Activated CD4-positive, alpha-beta T cell treated with anti-CD3 and anti-CD28 coated beads, Interleukin-2, amount 50 U/mL, for 24 hours (primary cell): ENCODE results near the gene PODNL1.
A peak's percentile ranks its signal among the peaks of the same experiment; 100 is the strongest.

Source experiments
- DNase-seq, 2 donors: peaks; one replicate each; pipeline ENCODE4 v3.0.0-alpha.2; 2020; ENCODE audit warnings: low read depth in 1 of 2, low spot score in 1 of 2

The PODNL1 gene

DNA sequence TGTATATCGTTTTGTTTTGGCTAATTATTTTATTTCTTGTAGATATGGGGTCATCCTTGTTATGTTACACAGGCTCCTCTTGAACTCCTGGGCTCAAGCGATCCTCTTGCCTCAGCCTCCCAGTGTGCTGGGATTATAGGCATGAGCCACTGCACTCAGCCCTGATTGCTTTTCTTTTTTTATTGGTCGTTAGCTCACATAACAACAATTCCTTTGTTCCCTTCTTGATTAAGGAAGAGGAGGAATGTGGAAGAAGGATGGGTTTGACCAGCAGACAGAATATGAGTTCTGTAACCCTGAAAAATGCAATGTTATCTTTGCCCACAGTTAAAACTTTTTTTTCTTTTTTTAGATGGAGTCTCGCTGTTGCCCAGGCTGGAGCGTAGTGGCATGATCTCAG is 43.7 kb downstream of the PODNL1 start:
- DNase-seq = no peak

DNA sequence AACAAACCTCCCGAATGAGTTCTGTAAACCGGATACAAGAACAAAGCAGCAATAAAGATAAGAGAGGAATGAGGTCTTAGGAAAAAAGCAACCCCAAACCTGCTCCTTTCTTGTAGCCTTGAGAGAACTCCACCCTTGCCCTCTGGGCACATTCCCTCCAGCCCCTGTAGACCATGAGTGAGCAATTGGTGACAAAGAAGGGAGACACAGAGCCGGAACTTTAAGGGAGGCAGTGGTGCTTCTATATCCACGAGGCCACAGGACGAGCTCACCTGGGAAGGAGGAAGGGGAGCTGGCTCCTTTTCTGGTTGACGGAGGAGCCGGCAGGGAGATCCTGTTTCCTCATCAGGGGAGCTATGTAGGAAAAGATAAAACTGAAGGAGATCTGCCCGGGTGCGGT is 45.3 kb downstream of the PODNL1 start:
- DNase-seq = no peak

DNA sequence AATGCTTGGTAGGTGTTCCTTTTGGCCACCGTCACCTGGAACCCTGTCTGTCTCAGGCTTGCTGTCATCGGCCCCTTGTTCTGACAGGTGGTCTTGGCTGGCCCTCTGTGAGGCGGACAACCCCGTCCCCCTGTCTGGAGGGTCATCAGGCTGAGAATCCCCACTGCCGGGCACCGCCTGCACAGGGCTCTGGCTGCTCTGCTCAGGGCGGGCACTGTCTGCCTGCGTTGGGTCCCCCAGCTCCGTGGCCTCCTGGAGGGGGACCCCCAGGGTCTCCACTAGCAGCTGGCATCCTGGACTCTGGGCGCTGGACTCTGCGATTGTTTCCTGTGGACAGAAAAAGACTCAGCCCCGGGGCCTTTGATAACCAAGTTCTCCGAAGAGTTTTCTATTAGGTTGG is 48.1 kb downstream of the PODNL1 start:
- no peak for DNase-seq

DNA sequence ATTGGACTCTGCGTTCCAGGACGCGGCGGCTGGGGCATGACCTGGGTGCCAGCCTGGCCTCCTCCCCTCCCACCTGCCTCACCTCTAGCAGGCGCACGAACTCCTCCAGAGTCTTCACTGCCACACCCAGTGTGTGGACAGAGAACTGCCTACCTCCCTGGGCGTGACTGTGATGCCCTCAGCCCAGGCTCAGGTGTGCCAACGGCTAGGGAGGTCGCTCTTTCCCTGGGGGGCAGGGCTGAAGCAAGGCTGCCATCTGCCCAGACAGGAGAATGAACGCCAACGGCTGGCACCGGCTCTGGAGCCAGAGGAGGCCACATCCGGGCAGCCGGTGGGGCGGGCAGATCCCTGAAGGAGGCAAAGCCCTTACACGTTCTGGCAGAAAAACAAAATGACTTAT is 49.9 kb downstream of the PODNL1 start:
- DNase-seq = no peak

DNA sequence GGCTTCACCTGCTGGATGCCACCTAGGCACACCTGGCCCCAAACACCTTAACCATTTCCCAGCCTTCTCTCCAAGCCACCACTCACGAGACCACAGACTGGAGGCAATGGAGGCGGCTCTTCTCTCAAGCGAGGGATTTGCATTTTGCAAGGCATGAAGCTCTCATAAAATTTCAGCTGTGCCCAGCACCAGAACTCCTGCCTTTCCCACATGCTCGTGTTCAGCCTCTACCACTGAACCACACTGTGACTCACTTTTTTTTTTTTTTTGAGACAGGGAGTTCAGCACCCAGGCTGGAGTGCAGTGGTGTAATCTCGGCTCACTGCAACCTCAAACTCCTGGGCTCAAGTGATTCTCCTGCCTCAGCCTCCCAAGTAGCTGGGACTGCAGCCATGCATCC is 50.7 kb downstream of the PODNL1 start:
- no peak for DNase-seq

DNA sequence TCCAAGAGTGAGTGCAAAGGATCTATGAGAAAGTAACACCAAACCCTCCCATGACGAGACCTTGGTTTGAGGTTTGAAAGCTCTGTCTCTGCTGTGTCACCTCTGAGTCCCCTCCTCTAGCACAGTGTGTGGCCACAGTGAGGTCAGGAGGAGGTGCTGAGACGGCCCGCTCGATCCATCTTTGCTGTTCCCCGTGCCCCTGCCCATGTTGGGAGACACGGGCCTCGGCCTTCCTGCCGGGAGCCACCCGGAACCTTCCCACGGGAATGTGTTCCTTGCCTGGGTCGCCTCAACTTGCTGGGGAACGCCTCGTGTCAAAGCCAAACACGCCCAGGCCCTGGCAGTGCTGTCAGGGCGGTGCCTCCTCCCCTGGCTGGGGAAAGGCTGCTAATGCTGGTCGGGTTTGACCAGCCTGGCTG is 51.2 kb downstream of the PODNL1 start:
- no peak for DNase-seq

DNA sequence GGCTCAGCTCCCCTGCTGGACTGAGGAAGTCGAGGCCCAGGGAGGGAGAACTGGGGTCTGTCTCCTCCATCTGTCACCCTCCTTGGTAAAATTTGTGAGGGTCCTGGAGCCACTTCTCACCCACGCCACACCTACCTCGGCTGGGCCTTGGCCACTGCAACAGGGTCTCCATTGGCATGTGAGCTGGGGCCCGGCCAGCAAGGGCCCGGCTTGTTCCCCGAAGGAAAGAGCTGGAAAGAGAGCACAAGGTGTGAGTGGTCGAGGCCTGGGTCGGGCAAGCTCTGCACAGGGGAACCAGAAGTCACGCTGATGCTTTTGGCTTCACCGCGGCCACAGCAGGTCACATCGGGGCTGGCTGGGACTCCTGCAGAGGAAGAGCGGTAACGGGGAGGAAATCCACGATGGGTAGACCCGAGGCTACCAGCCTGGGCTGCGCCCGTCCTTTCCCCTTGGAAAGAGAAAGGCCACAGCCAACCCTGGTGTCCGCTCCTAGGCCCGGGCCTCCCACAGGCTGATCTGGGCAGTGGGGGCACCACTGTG is 52.3 kb downstream of the PODNL1 start:
- DNase-seq = no peak

DNA sequence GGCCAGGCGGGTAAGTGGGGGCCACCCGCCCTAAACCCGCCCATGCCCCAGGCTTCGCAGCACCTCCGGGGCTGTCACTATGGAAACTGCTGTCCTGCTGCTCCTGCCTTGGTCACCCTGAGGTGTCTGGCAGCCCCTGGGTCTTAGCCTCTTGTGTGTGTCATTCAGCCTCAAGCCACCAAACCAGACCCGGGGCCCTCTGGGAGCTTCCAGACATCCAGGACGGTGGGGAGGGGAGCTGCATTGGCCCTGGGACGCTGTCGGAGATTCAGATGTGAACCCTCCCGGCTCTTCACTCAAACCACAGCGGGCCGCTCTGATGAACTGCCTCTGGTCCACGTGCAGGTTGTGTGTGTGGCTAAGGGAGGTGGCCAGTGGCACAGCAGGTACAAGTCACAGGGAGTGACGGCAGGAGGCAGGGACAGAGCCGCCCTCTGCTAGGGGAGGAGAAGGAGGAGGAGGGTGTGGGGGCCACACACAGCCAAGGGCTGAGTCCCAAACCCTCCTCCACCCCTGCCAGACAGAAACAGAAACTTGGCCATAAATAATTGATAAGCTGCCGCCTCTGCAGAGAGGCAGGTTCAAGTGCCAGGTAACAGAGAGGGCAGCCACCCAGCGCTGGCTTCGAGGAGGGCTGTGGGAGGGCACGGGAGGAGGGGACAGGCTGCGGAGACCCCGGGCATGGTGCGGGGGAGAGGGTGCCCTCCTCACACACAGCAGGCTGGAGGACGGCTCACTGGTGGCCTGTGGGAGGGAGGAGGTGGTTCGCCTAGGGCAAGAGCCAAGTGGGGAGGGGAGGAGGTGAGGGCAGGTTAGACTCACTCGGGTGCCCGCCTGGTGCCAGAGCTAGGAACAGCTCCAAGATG is 53.3 kb downstream of the PODNL1 start:
- DNase-seq = no peak

DNA sequence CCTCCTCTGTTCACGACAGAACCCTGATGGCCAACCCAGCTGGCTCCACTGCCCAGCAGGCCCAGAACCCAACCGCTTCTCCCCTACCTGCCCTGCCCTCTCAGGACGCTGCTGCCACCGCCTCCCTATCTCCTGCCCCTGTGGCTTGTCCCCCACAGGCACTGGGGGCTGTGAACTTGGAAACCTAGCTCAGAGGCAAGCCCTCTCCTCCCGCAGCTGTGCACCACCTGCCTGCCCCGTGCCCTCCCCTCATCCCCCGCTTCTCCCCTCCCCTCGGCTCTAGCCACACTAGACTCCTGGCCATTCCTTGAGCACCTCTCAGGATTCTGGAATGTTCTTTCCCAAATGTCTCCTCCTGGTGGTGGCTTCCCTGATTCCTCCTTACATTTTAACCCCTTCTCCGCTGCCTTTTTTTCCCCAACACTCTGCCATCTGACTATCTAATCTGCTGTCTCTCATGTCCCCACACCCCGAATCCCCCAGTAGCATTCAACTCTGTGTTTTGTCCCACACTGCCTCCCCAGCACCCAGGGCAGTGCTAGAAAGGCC is 54.6 kb downstream of the PODNL1 start:
- DNase-seq = no peak

DNA sequence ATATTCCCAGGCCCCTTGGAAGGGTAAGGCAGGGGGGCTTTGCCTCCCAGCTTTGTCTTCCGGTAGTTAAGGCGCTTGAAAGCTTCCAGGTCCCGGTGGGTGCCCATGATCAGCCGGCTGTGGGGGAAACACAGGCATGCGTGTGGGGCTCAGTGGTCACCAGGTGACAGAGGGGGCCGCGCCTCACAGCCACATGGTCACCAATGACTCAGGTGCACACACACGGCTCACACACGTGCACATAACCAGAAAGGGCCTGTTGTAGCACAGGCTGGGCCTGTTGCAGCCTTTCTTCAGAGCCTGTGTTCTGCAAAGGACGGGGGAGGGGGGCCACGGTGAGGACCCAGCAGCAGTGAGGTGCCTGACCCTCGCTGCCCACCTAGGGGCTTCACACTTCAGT is 55.4 kb downstream of the PODNL1 start:
- no peak for DNase-seq

DNA sequence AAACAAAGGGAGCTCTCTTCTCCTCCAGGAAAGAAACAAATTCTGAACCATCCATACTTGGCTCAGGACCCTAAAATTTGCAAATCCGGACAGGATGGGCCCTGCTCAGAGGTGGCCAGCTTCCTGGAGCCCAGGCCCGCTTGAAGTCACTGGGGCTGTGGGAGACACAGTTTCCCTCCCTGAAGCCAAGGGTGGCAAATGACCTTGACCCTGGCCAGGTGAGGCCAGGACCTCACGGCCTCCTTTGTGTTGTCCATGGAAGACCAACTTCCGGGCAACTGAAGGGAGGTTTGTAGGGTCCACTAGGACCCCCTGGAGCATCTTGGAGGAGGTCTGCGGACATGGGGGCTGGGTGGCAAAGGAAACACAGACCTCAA is 55.8 kb downstream of the PODNL1 start:
- no peak for DNase-seq

DNA sequence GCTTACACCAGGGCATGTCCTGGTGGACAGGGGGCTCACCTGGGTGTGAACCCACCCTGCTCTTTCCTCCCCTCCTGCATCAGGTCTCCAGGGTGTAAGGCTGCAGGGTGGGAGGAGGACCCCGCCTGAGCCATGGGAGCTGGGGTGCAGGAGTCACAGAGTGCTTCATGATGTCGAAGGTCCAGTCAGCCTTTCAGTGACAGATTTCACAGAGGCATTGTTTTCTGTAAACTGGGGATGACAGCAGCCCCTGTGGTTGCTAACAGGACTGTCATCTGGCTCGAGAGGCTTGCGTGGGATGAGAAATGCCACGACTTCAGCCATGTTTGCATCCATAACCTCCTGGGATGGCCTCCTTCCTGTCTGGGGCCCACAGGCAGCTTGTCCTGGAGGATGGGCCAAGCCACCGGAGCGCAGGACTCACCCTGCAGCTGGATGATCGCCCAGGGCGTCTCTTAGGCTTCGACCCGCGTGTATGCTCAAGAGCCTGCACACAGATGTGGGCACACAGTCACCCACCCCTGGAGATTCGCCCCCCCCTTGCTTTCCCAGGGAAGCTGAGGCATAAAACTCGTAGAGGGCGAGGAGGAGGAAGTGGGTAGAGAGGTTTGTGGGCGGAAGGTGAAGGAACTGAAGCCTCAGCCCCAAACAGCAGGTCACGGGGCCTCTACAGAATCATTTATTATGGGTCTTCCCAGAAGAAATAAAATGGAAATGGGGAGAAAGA is 56.4 kb downstream of the PODNL1 start:
- peak in 1 of 2 donors; percentile 17 for DNase-seq

DNA sequence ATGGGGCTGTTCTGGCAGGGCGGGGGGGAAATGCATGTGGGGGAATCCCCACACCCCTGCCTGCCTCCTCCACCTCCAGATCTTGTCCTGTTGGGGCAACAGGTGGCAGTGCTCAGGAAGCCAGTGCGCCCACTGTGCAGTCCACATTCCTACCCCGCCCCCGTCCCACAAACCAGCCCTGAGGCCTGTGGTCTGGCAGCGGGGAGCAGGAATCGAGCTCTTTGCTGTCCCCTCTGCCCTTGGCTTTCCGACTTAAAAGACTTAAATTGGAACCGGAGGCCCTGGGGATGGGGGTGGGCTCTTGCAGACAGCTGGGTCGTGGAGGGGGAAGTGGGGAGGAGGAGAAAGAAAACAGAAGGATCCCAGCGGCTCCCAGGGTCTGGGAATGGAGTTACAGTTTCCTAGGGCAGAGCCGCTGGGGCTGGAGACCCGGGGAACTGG is 56.9 kb downstream of the PODNL1 start:
- no peak for DNase-seq
